ENCODE measurements around the gene TEP1.

DNA sequence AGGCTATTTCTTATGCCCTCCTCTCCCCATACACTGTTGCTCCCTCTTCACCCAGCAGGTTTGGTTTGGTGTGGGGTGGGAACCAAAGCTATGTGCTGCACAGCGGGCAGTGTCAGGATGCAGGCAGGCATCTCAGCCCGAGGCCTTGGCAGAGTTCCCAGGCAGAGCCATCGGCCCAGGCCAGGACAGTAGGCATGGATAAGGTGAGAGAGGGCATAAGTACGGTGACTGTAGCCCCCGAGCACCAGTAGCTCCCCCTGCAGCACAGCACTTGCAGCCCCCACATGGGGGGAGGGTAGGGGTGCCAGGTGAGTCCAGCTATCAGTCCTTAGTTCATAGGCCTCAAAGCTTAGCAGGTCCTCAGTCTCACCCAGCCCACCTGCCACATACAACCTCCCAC, 15.5 kb upstream of the TEP1 start:
- no peak for TF ChIP-seq POLR2AphosphoS5 (IDR thresholded peaks at IDR 0.05; ENCODE audit: insufficient read depth in 1 of 2, low read depth in 1 of 2)
- TF ChIP-seq, protein P1, sequence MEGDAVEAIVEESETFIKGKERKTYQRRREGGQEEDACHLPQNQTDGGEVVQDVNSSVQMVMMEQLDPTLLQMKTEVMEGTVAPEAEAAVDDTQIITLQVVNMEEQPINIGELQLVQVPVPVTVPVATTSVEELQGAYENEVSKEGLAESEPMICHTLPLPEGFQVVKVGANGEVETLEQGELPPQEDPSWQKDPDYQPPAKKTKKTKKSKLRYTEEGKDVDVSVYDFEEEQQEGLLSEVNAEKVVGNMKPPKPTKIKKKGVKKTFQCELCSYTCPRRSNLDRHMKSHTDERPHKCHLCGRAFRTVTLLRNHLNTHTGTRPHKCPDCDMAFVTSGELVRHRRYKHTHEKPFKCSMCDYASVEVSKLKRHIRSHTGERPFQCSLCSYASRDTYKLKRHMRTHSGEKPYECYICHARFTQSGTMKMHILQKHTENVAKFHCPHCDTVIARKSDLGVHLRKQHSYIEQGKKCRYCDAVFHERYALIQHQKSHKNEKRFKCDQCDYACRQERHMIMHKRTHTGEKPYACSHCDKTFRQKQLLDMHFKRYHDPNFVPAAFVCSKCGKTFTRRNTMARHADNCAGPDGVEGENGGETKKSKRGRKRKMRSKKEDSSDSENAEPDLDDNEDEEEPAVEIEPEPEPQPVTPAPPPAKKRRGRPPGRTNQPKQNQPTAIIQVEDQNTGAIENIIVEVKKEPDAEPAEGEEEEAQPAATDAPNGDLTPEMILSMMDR (IDR thresholded peaks at IDR 0.05) = no peak

All from vagina (tissue), 2 donors.